ENCODE results near the gene OTOS. TPM values are rescaled to one million over a fixed set of nuclear protein-coding genes. Genes with fewer than 3 reads are reported as not detected.

The OTOS gene
- total RNA-seq, 6 experiments from 2014 or later = not detected

GRCh38 chr2:240134466-240134865 is 6.0 kb downstream of the OTOS start:
- 83% methylated on average over 2 of the region's 6 CpGs for WGBS (ENCODE audit: insufficient coverage, low coverage, low lambda C conversion rate, missing lambda C conversion rate)

GRCh38 chr2:240133401-240133800 is 7.1 kb downstream of the OTOS start:
- H3K27me3 ChIP-seq = no peaks in the 10 kb centered on the region
- peaks cover 0 to 11% (median 2%) of the 10 kb centered on the region in 4 donors for H3K4me1 ChIP-seq
- H3K36me3 ChIP-seq = peaks cover 0 to 46% (median 17%) of the 10 kb centered on the region in 4 donors
- TF ChIP-seq POLR2A (IDR thresholded peaks at IDR 0.05) = no peak
- no peak for TF ChIP-seq CTCF (IDR thresholded peaks at IDR 0.05)
- intact Hi-C loops (cut with DNase I) = no loop called here
- WGBS (ENCODE audit: insufficient coverage, low coverage, low lambda C conversion rate, missing lambda C conversion rate) = 84% methylated on average over 3 of the region's 10 CpGs
- no peak overlapping the region for H3K27ac ChIP-seq
- no peak for DNase-seq
- no peaks in the 10 kb centered on the region for H3K9me3 ChIP-seq
- ATAC-seq = no peak
- H3K4me3 ChIP-seq = no peak overlapping the region

More at GRCh38 chr2:240134466-240134865, 6.0 kb downstream of the OTOS start:
- intact Hi-C loops (cut with DNase I) = no loop called here
- no peak overlapping the region for H3K4me3 ChIP-seq
- no peak for ATAC-seq
- H3K9me3 ChIP-seq = no peaks in the 10 kb centered on the region
- TF ChIP-seq CTCF (IDR thresholded peaks at IDR 0.05) = no peak
- no peak for TF ChIP-seq POLR2A (IDR thresholded peaks at IDR 0.05)
- H3K36me3 ChIP-seq = peaks cover 0 to 41% (median 15%) of the 10 kb centered on the region in 4 donors
- no peak for DNase-seq
- H3K27me3 ChIP-seq = no peaks in the 10 kb centered on the region
- peaks cover 0 to 11% (median 2%) of the 10 kb centered on the region in 4 donors for H3K4me1 ChIP-seq
- H3K27ac ChIP-seq = no peak overlapping the region

GRCh38 chr2:240132651-240132980 is 7.8 kb downstream of the OTOS start:
- WGBS (ENCODE audit: insufficient coverage, low coverage, low lambda C conversion rate, missing lambda C conversion rate) = 89% methylated on average over 3 of the region's 5 CpGs
- ATAC-seq = no peak
- H3K27ac ChIP-seq = no peak overlapping the region
- H3K4me1 ChIP-seq = peaks cover 0 to 11% (median 2%) of the 10 kb centered on the region in 4 donors
- H3K36me3 ChIP-seq = peaks cover 0 to 50% (median 19%) of the 10 kb centered on the region in 4 donors
- H3K9me3 ChIP-seq = no peaks in the 10 kb centered on the region
- intact Hi-C loops (cut with DNase I) = no loop called here
- no peak overlapping the region for H3K4me3 ChIP-seq
- H3K27me3 ChIP-seq = no peaks in the 10 kb centered on the region
- DNase-seq = peak in 1 of 3 donors; percentile 14
- TF ChIP-seq POLR2A (IDR thresholded peaks at IDR 0.05) (no peak), CTCF (IDR thresholded peaks at IDR 0.05) (no peak)

- Histone ChIP-seq H3K9me3 (no peaks in the 10 kb centered on the region), H3K27me3 (no peaks in the 10 kb centered on the region), H3K27ac (no peak overlapping the region), H3K4me1 (peaks cover 0 to 11% (median 2%) of the 10 kb centered on the region in 4 donors), H3K4me3 (no peak overlapping the region), H3K36me3 (peaks cover 0 to 50% (median 19%) of the 10 kb centered on the region in 4 donors)
- peak in 1 of 3 donors; percentile 28 for DNase-seq
- ATAC-seq = no peak
- intact Hi-C loops (cut with DNase I) = no loop called here
- no peak for TF ChIP-seq POLR2A (IDR thresholded peaks at IDR 0.05)
- TF ChIP-seq CTCF (IDR thresholded peaks at IDR 0.05) = no peak
- 93% methylated on average over 3 of the region's 22 CpGs for WGBS (ENCODE audit: insufficient coverage, low coverage, low lambda C conversion rate, missing lambda C conversion rate)
Observed at GRCh38 chr2:240131941-240132650, 8.4 kb downstream of the OTOS start.
